GM18508 (cell line): ENCODE results near the gene TMEM178A.

Source experiments
- ATAC-seq: cut with Tn5 transposase; IDR thresholded peaks from one replicate; pipeline ENCODE4 v1.9.1; 2021; ENCODE audit warnings: moderate number of reproducible peaks; ENCODE audit not compliant: insufficient read depth, unreplicated experiment

TMEM178A gene

DNA sequence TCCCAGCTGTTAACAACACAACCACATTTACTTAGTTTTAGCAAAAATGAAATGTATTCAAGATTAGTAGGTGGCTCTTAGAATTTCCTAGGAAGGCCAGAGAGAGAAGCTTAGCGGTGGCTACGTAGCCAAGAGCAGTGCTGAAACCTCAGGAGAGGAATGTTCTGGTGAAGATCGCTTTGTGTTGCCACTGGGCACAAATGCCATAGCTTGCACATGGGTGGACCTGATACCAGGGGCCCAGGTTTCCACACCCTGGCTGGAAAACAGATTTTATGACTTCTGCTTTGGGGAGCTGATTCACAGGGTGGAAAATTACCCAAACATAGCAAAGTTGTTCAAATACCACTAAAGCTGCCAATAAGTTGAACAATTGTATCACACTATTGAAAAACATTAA is 69.9 kb downstream of the TMEM178A start:
- ATAC-seq = no peak

GRCh38 chr2:39736640-39737039 is 70.9 kb downstream of the TMEM178A start:
- no peak for ATAC-seq

- no peak for ATAC-seq
Observed at GRCh38 chr2:39737661-39738060, 71.9 kb downstream of the TMEM178A start.

DNA sequence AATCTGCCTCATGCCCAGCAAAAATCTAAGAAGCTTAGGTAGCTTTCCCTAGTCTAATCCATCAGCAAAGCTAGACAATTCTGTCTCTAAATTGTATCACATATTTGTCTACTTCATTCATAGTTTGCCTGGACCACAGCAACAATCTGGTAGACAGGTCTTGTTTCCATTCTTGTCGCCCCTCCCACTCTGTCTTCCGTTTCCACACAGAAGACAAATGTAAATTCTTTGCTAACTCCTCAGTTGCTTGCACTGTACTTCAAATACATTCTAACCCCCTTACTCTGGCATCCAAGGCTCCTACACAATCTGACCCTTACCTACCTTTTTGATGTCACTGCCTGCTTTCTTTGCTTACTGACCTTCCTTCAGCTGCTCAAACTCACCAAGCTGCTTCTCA is 73.2 kb downstream of the TMEM178A start:
- ATAC-seq = no peak

- ATAC-seq = peak; percentile 39
Observed at GRCh38 chr2:39739386-39739785, 73.7 kb downstream of the TMEM178A start.

GRCh38 chr2:39741871-39742270 is 76.2 kb downstream of the TMEM178A start:
- ATAC-seq = no peak

DNA sequence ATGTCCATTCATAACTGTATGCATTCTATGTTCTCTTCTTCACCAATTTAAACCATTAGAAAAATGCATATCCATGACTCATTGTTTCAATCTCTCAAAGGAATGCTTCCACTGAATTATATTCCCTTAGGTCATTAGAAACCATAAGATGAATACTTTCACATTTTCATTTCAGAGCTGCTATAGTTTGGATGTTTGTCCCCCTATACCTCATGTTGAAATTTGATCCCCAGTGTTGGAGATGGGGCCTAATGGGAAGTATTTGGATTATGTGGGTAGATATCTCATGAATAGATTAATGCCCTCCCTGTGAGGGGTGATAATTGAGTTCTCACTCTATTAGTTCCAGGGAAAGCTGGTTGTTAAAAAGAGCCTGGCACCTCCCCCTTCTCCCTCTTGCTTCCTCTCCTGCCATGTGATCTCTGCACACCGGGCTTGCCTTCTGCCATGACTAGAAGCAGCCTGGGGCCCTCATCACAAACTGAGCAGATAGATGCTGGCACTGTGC is 77.6 kb downstream of the TMEM178A start:
- ATAC-seq = no peak

- ATAC-seq = no peak
Observed at GRCh38 chr2:39755466-39755865, 89.7 kb downstream of the TMEM178A start.

GRCh38 chr2:39757156-39757555 is 91.4 kb downstream of the TMEM178A start:
- no peak for ATAC-seq

- ATAC-seq = no peak
Observed at GRCh38 chr2:39762448-39762847, 96.7 kb downstream of the TMEM178A start.
